G401 (cell line): ENCODE measurements around the gene USF3. TPM values are rescaled to one million over a fixed set of nuclear protein-coding genes. Genes with fewer than 3 reads are reported as not detected.

Experiments used
- DNase-seq: peaks from one replicate; pipeline ENCODE4 v3.0.0-alpha.2; 2015; ENCODE audit warnings: low spot score
- in situ Hi-C: cut with HindIII; loops from 2 replicates; pipeline ENCODE4 v1.10.0; 2016; ENCODE audit warnings: low sequenced_read_pairs, mixed read lengths
- total RNA-seq: library from RNA; depleted of rRNA; stranded (reverse); fragments of >200 nt; shearing (Covaris generic); gene quantifications from 2 replicates; pipeline ENCODE4 v1.2.3, GENCODE V29; 2014; rRNA removed

USF3 gene, protein sequence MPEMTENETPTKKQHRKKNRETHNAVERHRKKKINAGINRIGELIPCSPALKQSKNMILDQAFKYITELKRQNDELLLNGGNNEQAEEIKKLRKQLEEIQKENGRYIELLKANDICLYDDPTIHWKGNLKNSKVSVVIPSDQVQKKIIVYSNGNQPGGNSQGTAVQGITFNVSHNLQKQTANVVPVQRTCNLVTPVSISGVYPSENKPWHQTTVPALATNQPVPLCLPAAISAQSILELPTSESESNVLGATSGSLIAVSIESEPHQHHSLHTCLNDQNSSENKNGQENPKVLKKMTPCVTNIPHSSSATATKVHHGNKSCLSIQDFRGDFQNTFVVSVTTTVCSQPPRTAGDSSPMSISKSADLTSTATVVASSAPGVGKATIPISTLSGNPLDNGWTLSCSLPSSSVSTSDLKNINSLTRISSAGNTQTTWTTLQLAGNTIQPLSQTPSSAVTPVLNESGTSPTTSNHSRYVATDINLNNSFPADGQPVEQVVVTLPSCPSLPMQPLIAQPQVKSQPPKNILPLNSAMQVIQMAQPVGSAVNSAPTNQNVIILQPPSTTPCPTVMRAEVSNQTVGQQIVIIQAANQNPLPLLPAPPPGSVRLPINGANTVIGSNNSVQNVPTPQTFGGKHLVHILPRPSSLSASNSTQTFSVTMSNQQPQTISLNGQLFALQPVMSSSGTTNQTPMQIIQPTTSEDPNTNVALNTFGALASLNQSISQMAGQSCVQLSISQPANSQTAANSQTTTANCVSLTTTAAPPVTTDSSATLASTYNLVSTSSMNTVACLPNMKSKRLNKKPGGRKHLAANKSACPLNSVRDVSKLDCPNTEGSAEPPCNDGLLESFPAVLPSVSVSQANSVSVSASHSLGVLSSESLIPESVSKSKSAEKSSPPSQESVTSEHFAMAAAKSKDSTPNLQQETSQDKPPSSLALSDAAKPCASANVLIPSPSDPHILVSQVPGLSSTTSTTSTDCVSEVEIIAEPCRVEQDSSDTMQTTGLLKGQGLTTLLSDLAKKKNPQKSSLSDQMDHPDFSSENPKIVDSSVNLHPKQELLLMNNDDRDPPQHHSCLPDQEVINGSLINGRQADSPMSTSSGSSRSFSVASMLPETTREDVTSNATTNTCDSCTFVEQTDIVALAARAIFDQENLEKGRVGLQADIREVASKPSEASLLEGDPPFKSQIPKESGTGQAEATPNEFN (N-terminal part only)
- total RNA-seq, result 3.9 and 4.5 TPM in 2 replicates

DNA sequence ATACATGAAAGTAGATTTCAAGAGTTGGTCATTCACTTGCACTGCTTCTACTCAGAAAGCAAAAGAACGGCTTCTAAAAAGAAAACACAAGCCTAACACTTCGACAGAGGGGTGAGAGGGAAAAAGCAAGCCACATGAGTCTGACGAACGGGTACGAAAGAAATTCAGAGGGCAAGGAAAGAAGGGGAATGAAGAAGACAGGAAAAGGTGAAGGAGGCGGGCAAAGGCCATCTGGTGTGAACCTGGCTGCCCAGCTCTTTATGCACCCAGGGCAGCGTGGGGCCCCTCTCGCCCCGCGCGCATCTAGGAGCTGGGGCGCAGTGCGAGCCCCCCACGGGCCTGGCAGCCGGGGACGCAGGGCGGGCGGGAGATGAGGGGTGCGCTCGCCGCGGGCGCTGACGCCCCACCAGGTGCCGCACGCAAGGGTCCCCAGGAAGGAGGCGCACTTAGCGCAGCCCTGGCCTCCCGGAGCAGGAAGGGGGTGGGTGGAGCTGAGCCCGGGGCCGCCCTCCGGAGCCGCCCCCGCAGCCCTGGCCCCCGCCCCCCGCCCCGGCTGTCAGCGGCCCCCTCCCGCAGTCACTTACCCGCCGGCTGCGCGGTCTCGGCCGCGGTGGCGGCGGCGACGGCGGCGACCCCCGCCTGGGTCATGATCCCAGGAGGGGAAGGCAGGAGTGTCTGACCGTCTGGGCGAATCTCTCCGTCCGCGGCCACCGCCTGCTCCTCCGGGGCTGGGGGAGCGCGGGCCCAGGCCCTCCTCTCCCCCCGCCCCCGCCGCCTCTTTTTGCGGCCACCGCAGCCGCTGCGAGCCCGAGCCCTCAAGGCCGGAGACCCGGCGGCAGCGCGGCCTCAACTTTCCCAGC lies at the start of gene USF3:
USF3 (minus strand) TSS at position 857 of the 860 bp plus-strand sequence. CDS start 21,764 bp downstream, outside the sequence.
- in situ Hi-C loops, result no loop called here
- peak; percentile 68 for DNase-seq

DNA sequence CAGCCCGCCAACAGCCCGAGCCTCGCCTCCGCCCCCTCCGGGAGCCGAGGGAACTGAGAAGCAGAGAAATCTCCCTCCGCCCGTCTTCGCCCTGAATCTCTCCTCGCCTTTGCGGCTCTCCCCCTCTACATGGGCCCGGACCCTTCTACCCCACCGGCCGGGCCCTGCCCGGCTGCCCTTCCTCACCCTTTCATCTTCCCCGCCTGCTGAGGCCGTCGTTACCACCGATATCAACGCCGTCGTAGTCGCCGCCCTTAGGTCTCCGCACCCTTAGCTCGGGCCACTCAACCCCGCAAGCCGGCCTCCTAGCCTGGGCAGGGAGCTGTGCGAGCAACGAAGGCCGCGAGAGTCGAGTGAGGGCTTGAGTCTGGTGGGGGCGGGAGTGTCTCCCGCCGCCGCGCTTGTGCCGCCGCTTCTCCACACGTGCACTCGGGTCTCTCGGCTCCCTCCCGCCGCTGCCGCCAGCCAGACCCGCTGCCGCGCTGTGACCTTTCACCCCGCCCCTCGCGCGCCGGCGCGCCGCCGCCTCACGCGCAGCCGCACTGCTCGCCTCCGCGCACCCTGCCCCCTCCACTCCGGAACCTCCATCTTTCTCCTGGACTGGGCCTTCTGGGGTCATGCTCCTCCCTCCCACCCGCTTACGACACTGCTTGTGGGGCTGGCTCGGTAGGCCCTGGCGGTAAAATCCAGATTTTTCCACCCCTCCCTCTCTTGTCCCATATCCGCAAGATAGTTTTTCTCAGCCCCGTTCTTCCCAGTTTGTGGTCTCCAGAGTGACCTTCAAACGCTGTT lies 49.5 kb upstream of the USF3 start, which contains the start of gene NAA50:
NAA50 (minus strand) TSS at position 494 of the 792 bp plus-strand sequence; CDS start at position 194, 300 bp downstream.
- in situ Hi-C loops, result no loop called here
- peak; percentile 91 for DNase-seq

DNA sequence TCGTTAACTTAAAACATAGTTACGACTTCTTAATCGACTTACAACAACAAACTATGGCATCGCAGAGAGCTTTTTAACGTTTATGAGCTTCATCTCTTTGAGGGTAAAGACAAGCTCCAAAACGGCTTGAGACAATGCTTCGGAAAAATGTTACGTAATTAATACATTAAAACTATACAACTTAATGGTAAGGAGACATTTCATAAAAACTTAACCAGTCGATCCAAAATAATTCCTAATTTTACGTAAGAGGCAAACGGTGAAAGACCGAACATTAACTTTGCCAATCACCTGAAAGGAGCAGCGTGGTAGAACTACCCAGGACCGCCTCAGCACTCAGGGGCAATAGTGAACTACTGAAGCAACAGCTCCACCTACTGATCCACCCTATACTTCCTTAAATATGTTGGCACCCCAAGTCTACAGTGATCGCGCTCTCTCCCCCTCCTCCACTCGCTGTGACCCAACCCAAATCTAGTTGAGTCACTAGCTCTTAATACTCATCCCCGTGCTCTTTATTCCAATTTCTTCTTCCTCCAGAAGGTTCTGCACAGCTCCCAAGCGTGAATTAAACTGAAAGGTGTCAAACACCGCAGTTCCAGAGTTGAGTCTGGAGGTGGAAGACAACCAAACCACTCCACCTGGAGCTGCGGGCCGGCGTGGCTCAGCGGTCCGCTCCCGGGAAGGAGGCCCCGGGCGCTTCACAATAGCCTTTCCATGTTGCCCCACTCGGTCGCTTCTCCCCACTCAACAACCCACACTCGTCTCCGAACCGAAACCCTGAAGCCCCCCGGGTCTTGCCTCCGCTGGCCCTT lies 48.7 kb upstream of the USF3 start:
- in situ Hi-C loops, result no loop called here
- peak; percentile 82 for DNase-seq

DNA sequence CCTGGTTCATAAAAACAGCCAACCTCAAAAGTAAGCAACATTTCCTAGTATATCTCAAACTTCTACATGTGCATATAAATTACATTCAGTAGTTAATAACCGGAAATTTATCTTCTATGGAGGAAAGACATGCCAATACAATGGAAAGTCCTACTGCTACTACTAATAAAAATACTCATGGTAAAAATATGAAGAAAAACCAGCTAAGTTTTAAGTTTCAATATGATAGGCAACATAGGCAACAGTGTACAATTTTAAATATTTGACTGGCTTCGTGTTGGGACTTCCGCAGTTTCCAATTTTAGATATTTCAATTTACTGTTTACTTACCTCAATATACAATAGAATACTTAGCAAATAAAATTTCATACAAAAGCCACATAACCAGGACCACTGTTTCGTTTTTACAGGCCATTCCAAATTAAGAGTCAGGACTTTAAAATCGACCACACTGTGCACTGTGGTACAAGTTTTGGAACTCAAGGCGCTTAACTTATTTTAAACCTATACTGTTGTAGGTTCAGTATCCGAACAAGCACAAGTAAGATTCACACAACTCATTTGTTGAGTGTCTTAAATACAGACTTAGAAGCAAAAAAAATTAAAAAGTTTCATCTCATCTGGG lies 46.7 kb upstream of the USF3 start:
- no peak for DNase-seq
- in situ Hi-C loops, result no loop called here

DNA sequence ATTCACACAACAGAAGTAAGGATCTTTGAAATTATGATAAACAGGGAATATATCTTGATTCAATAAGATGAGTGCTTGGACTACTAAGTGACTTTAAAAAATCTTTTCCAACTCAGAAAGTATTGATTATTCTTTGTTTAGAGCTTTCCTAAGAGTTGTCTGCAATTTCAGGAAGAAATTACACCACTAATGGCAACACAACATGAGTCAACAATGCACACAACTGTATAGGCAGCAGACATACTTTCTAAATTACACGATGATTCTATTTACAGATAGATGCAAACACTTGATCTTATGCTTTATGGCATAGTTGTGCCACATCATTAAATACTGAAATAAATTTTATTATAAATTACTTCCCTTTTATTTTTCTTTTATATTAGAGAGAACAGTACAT lies 45.2 kb upstream of the USF3 start:
- no peak for DNase-seq
- in situ Hi-C loops, result no loop called here

DNA sequence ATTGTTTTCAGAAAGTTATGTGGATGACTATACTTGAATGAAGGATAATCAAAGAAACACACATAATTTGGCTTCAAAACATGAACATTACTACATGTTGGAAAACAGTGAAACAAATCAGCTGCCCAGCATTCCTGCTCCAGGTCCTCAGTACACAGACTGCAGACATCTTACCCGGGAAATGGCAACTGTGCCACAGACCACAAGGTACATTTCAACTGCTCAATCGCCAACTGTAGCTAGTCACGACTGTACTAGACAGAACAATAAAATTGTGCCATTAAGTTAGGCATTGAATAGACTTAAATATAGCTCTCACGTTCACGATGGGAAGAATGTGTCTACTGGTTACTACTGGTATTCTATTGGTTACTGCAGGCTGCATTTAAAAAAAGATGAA lies 44.6 kb upstream of the USF3 start:
- DNase-seq, result no peak
- in situ Hi-C loops, result no loop called here

DNA sequence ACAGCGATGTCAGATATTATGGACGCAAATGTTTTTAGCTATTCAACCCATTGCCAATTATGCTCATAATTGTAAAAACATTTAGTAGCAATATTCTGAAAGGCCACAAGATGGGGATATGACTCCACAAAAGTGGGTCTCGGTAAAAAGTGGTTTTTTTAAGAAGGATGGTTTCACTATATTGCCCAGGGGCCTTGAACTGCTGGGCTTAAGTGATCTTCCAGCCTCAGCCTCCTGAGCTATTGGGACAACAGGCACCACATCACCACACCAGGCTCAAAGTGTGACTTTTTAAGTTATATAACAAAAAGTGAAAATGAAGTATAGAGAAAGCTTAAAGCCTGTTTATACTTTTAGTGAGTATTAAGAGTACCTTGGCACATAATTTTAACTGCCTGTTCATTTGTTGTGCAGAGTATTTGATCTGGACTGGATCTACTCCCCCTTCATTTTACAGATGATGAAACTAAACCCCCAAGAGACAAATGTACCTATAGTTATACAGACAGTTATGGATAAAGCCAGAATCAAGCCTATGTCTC lies 40.2 kb upstream of the USF3 start:
- in situ Hi-C loops, result no loop called here
- peak; percentile 75 for DNase-seq

DNA sequence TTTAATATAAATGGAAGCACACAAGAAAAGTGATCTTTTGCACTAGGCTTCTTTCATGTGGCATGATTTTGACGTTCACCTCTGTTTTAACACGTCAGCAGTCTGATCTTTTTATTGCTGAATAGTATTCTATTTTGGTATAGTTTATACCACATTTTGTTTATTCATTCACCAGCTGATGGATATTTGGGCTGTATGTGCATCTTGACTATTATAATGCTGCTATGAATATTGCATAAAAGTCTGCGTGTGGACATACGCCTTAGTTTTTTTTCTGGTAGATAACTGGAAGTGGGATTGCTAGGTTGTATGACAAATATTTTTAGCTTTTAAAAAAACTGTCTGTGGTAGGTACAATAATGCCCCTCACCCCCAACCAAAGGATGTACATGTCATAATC lies 35.3 kb upstream of the USF3 start:
- DNase-seq, result no peak
- in situ Hi-C loops, result no loop called here

DNA sequence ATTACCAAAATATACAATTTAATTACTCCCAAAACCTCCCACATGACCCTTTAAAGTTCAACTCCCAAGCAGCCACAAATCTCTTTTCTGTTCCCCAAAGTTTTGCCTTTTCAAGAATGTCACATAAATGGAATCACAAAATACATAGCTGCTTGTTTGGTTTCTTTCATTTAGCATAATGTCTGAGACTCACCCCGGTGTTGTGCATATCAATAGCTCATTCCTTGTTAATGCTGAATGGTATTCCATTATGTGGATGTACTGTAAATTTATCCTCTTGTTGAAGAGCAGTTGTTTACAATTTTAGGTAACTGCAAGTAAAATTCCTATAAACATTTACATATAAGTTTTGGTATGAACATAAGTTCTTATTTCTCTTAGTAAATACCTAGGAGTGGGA lies 34.1 kb upstream of the USF3 start:
- DNase-seq, result no peak
- in situ Hi-C loops, result no loop called here

DNA sequence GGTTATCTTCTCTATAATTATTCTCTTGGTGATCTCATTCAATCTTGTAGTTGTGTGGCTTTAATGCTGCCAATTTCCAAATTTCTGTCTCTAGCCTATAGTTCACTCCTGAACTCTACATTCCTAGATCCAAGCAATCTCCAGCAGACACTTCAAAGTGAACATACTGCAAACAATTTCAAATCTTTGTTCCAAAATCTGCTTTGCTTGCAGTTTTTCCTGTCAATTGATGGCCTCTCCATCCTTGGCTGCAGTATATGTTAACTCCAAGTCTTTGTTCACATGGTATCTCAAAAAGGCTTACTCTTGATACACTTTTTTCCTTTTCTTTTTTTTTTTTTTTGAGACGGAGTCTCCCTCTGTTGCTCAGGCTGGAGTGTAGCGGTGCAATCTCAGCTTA lies 32.2 kb upstream of the USF3 start:
- in situ Hi-C loops, result no loop called here
- DNase-seq, result no peak

DNA sequence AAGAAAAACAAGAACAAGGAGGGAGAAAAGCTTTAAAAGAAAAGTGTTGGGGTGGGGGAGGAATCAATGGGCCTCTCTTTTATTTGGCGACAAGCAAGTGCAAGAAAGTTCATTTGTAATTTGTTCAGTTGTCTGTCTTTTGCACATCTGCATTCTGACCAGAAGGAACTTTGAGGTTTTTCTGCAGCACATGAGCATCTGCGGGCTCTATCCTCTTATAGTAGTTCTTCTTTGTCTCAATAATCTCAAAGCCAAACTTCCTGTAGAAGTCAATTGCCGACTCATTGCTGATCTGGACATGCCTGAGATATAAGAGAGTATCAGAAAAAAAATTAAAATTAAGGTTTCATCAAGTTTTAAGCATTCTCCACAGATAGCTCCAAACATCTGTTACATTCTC lies 25.2 kb upstream of the USF3 start:
- no peak for DNase-seq
- in situ Hi-C loops, result no loop called here

DNA sequence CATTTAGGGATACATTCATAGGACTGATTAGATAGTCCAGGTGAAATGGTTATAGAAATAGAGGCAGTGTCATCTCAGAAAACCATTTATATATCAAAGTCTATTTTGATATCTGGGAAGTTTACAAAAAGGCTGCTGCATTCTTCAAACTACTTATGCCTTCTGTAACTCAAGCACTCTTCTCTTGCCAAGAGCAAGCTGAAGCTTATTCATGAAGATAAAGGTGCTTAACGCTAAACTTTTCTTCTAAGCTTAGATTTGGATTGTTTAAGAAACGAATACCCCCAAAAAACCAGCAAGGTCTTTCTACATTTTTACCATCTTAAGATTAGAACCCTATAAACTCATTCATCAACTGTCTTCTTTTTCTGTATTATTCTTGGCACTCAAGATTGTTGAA lies 23.3 kb upstream of the USF3 start:
- no peak for DNase-seq
- in situ Hi-C loops, result no loop called here

DNA sequence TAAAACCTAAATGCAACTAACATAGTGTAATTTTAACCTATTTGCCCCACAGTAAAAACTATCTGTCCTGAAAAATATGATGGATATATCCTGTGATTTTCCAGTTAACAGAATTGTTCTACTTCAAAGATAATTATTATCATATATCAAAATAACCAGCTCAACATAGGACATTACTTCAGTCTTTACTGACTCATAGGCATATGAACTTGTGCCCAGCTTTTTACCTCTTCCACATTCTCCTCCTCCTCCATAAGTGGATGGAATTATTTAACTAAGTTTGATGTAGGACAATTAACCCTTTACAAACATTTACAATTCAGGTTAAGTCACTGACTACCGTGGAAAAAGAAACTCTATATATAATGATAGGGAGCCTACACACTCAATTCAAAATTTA lies 22.9 kb upstream of the USF3 start:
- in situ Hi-C loops, result no loop called here
- DNase-seq, result no peak

DNA sequence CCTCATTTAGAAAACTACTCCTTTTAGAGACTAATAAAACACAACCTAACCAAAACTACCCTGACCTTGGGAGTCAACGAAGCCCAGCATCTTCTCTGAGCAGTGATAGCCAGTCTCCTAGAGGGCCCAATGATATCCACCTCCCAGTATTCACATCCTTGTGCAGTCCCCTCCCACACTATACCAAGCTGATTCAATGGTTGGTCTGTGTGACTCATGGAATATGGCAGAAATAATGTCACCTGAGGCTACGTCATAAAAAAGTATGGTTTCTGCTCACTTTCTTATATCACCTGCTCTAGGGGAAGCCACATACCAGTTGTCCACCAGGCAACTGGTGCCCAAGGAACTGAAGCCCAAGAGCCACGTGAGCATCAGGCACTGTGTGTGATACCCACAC lies 21.4 kb upstream of the USF3 start:
- no peak for DNase-seq
- in situ Hi-C loops, result no loop called here

DNA sequence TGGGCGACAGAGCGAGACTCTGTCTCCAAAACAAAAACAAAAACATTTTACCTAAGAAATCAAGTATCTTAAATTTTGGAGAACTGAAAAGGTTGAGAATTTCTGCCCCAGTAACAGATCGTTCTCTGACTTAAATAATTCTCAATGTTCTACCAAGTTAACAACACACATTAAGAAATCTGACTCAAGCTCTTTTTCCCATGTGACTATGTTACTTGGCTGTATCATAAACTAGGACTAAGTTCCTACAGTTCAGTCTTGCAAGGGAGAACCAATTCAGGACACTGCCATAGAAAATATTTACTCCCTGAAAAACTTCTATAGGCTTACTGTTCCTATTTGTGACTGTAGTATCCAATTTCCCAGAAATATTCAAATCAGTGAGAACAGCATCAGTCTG lies 20.9 kb upstream of the USF3 start:
- DNase-seq, result no peak
- in situ Hi-C loops, result no loop called here

DNA sequence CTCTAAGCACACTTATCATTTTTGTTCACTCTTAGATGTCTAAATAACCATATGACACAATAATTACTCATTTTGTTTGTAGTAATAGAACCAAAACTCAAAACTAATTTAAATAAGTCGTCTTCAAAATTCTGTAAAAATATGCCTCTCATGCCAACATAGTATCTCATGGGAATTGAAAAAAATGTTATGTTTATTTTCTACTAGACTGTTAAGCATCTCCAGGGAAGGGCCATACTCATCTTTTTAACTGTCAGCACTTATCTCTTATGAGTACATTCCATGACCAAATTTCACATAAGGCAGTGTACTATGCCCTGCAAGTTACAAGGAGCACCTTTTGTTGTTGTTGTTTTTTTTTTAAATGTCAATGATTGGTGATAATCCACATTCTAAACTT lies 18.3 kb upstream of the USF3 start:
- DNase-seq, result no peak
- in situ Hi-C loops, result no loop called here

DNA sequence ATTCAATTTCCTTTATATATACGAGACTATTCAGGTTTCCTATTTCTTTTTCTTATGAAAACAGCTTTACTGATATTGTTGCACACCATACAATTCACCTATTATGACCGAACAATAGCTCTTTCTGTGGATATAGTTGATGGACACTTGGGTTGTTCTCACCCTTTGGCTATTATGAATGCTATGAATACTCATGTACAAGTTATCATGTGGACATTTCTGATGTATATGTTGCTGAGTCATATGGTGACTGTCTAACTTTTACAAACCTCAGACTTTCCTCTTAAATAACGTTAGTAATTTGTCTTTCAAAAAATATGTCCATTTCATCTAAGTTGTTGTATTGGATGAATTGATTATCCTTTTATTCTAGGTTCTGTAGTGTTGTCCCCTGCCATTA lies 15.7 kb upstream of the USF3 start:
- no peak for DNase-seq
- in situ Hi-C loops, result no loop called here
